Ishikawa (cell line): ENCODE results near the gene ZBTB40.

ENCODE experiments used
- CEBPB ChIP-seq: IDR thresholded peaks from 2 replicates; pipeline ENCODE4 v1.6.1; 2012
- CREB1 ChIP-seq: IDR thresholded peaks from 2 replicates; pipeline ENCODE4 v1.6.1; 2012; ENCODE audit warnings: low read depth
- EGR1 ChIP-seq: IDR thresholded peaks from 2 replicates; pipeline ENCODE4 v1.6.1; 2012
- EP300 ChIP-seq: IDR thresholded peaks from 2 replicates; pipeline ENCODE4 v1.6.1; 2012; ENCODE audit warnings: borderline replicate concordance
- FOXM1 ChIP-seq: IDR thresholded peaks from 2 replicates; pipeline ENCODE4 v1.6.1; 2012; ENCODE audit warnings: low read depth, borderline replicate concordance
- NFIC ChIP-seq: IDR thresholded peaks from 2 replicates; pipeline ENCODE4 v1.6.1; 2012
- RAD21 ChIP-seq: IDR thresholded peaks from 2 replicates; pipeline ENCODE4 v1.6.1; 2012; ENCODE audit warnings: low read depth
- TAF1 ChIP-seq: IDR thresholded peaks from 2 replicates; pipeline ENCODE4 v1.6.1; 2012; ENCODE audit warnings: low read depth, mild to moderate bottlenecking
- TCF12 ChIP-seq: IDR thresholded peaks from 2 replicates; pipeline ENCODE4 v1.6.1; 2012; ENCODE audit warnings: low read depth
- TEAD4 ChIP-seq: IDR thresholded peaks from 2 replicates; pipeline ENCODE4 v1.6.1; 2012
- YY1 ChIP-seq: IDR thresholded peaks from 2 replicates; pipeline ENCODE4 v1.6.1; 2012; ENCODE audit warnings: low read depth
- ZBTB7A ChIP-seq: IDR thresholded peaks from 2 replicates; pipeline ENCODE4 v1.6.1; 2012; ENCODE audit warnings: low read depth
- TF ChIP-seq, protein P1 (sequence below): IDR thresholded peaks from 2 replicates; pipeline ENCODE4 v1.6.1; 2012
- TF ChIP-seq, protein P2 (sequence below): IDR thresholded peaks from 2 replicates; pipeline ENCODE4 v1.6.1; 2012
- TF ChIP-seq, protein P3 (sequence below): IDR thresholded peaks from 2 replicates; pipeline ENCODE4 v1.6.1; 2012; ENCODE audit warnings: low read depth, mild to moderate bottlenecking

The ZBTB40 gene

DNA sequence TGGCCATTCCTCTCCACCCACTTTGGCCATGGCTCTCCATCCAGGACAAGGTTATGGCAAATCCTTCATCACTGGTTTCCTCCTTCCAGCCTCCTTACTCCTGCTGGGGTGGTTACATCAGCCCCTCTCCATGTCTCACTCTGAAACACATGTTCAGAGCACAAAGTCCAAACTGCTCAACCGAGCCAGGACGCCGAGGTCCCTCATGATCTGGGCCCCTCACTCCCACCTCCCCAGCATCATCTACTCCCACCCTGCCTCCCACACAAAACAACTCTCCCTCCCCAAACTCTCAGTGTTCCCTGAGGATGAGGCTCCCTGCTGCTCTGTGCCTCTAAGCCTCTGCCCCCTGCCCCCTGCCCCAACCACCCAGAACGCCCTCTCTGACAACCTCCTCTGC is 33.3 kb upstream of the ZBTB40 start:
- TF ChIP-seq, protein P1, sequence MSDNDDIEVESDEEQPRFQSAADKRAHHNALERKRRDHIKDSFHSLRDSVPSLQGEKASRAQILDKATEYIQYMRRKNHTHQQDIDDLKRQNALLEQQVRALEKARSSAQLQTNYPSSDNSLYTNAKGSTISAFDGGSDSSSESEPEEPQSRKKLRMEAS = no peak
- TF ChIP-seq YY1 (no peak), ZBTB7A (no peak), EGR1 (no peak), TEAD4 (no peak), CREB1 (no peak), TAF1 (no peak), RAD21 (no peak)
- TF ChIP-seq, protein P2, sequence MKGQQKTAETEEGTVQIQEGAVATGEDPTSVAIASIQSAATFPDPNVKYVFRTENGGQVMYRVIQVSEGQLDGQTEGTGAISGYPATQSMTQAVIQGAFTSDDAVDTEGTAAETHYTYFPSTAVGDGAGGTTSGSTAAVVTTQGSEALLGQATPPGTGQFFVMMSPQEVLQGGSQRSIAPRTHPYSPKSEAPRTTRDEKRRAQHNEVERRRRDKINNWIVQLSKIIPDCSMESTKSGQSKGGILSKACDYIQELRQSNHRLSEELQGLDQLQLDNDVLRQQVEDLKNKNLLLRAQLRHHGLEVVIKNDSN = no peak
- TF ChIP-seq, protein P3, sequence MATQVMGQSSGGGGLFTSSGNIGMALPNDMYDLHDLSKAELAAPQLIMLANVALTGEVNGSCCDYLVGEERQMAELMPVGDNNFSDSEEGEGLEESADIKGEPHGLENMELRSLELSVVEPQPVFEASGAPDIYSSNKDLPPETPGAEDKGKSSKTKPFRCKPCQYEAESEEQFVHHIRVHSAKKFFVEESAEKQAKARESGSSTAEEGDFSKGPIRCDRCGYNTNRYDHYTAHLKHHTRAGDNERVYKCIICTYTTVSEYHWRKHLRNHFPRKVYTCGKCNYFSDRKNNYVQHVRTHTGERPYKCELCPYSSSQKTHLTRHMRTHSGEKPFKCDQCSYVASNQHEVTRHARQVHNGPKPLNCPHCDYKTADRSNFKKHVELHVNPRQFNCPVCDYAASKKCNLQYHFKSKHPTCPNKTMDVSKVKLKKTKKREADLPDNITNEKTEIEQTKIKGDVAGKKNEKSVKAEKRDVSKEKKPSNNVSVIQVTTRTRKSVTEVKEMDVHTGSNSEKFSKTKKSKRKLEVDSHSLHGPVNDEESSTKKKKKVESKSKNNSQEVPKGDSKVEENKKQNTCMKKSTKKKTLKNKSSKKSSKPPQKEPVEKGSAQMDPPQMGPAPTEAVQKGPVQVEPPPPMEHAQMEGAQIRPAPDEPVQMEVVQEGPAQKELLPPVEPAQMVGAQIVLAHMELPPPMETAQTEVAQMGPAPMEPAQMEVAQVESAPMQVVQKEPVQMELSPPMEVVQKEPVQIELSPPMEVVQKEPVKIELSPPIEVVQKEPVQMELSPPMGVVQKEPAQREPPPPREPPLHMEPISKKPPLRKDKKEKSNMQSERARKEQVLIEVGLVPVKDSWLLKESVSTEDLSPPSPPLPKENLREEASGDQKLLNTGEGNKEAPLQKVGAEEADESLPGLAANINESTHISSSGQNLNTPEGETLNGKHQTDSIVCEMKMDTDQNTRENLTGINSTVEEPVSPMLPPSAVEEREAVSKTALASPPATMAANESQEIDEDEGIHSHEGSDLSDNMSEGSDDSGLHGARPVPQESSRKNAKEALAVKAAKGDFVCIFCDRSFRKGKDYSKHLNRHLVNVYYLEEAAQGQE = no peak

DNA sequence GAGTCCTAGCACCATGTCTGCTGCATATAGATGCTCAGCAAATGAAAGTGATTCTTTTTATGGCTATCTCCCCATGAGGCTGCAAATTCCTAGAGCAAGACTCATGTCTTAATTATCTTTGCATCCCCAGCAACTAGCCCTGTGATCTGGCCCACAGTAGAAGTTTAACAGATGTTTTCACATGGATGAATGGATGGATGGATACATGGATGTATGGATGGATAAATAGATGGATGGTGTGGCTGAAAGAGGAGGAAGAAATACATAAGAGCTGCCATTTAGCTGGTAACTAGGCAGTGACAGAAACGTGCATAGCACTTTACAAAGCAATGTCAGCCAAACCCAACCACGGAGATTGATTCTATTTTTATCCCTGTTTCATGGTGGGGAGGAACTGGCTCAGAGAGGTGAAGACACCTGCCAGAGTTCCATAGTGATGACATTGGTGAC is 32.7 kb upstream of the ZBTB40 start:
- TF ChIP-seq EP300 (no peak), CREB1 (no peak), FOXM1 (no peak), CEBPB (no peak), RAD21 (no peak), NFIC (no peak), TAF1 (no peak), YY1 (no peak), ZBTB7A (no peak), TCF12 (no peak), EGR1 (no peak), TEAD4 (no peak)
- TF ChIP-seq, protein P3 = no peak
- TF ChIP-seq, protein P2 = no peak
- TF ChIP-seq, protein P1 = no peak

DNA sequence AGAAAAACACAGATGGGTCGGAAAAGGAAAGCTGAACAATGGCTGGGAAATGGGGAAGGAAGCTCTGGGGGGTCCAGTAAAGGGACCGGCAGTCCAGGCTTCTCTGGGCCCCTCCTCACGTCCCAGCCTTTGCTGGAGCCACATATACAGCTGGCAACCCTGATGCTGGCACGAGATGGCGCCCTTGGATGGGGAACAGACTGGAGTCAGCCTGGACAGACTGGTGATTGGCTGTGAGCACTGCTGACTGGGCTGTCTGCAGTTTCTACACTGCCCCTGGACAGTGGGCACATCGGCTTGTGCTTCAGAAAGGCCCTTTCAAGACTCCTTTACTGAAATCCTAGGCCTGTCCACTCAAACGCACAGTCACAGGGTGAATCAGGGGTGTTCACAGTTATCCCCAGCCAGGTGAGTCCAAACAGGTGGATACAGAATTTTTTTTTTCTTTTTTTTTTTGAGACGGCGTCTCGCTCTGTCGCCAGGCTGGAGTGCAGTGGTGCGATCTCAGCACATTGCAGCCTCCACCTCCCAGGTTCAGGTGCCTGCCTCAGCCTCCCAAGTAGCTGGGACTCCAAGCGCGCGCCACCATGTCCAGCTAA is 31.1 kb upstream of the ZBTB40 start:
- no peak for TF ChIP-seq FOXM1
- peak; percentile 99 for TF ChIP-seq RAD21

DNA sequence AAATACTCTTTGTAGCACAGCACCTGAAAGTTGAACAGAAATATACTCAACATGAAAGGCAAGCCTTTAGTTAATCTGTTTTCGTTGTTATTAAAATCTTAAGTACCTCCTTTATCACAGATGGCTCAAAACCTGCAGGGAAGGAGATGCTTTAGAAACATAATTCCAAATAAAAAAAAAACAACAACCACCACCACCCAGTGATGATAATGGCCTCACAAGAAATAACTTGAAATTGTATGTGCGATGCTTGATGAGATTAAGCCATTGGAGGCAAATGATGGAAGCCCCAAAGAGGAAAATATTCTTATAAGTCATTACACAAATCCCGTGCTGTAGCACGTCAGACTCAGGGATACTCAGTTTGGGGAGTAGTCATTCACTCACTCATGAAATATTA is 24.9 kb upstream of the ZBTB40 start:
- TF ChIP-seq YY1 = no peak
- TF ChIP-seq FOXM1 = no peak
- no peak for TF ChIP-seq EGR1
- TF ChIP-seq TEAD4 = no peak
- TF ChIP-seq ZBTB7A = no peak
- TF ChIP-seq TAF1 = no peak
- no peak for TF ChIP-seq CREB1
- TF ChIP-seq, protein P2 = no peak
- no peak for TF ChIP-seq RAD21
- no peak for TF ChIP-seq NFIC
- TF ChIP-seq TCF12 = no peak
- TF ChIP-seq EP300 = no peak
- TF ChIP-seq, protein P3 = no peak
- TF ChIP-seq CEBPB = no peak
- TF ChIP-seq, protein P1 = no peak
